ENCODE results near the gene GPR162.

The GPR162 gene

DNA sequence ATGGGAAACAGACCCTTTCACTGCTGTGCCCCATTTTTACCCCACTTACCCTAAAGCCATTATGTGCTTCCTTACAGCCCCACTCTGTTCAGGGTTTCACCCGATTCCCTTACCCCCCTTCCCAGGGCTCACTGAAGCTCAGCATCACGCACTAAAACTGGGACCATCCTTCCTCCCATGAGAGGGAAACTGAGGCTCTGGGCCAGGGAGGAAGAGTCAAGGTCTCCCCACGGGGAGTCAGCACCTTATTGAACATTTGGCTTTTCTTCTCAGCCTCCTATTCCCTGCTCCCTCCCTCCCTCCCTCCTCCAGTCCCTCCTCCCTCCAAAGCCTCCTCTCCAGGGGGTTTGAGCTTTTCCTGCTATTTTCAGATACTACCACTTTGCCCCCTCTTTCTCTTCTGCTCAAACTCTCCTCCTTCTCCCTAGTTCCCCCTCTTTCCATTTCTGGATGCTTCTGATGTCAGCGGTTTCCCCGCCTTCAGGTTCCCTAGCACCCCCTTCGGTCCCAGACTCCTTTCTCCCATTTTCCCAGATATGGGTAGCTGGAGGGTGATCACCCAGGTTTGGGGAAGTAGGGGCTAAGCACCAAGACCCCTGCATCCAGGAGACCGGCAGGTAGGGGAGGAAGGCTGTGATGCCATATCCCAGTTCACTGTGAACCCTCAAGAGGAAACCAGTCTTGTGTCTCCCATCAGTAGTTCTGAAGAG, 960 bp downstream of the GPR162 start:
- DNase-seq (ENCODE audit: low spot score) = no peak

DNA sequence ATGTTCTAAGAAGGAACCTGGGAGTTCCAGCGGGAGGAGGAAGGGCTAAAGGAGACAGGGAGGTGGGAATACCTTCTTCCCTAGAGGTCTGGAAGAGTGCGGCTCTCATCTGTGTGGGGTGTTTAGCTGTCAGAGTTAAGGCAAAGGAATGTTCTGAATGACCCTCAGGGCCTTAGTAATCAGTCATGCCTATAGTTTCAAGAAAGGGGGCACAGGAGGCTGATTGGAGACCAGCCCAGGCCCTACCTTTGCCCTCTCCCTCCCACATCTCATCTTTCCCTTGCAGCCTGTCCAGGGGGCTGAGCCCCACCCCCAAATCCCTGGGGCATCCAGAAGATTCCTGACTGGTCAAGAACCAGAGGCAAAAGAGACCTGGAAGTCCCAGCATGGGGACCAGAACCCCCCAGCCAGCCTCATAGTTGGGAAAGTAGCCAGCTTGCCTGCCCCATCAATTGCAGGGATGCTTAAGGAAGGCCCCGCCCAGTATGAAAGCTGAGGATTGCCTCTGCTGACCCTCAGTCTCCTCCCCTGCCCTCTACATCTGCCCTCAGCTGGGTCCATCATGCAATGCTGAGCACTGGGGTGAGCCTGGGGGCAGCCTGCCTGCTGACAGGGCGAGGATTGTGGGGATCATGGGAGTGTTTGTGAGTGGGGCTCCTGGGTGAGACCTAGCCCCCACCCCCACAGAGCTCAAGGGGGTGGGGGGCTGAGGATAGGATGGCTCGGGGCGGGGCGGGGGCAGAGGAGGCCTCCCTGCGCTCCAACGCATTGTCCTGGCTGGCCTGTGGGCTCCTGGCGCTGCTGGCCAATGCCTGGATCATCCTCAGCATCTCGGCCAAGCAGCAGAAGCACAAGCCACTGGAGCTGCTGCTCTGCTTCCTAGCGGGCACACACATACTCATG, 1.8 kb downstream of the GPR162 start:
- DNase-seq (ENCODE audit: low spot score) = no peak

DNA sequence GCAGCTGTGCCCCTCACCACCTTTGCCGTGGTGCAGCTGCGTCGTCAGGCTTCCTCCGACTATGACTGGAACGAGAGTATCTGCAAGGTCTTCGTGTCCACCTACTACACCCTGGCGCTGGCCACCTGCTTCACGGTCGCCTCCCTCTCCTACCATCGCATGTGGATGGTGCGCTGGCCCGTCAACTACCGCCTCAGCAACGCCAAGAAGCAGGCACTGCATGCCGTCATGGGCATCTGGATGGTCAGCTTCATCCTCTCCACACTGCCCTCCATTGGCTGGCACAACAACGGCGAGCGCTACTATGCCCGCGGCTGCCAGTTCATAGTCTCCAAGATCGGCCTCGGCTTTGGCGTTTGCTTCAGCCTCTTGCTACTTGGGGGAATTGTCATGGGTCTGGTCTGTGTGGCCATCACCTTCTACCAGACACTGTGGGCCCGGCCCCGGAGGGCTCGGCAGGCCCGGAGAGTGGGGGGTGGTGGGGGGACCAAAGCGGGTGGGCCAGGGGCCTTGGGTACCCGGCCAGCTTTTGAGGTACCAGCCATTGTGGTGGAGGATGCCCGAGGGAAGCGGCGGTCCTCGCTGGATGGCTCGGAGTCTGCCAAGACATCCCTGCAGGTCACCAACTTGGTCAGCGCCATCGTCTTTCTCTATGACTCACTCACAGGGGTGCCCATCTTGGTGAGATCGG, 2.6 kb downstream of the GPR162 start:
- no peak for DNase-seq (ENCODE audit: low spot score)

DNA sequence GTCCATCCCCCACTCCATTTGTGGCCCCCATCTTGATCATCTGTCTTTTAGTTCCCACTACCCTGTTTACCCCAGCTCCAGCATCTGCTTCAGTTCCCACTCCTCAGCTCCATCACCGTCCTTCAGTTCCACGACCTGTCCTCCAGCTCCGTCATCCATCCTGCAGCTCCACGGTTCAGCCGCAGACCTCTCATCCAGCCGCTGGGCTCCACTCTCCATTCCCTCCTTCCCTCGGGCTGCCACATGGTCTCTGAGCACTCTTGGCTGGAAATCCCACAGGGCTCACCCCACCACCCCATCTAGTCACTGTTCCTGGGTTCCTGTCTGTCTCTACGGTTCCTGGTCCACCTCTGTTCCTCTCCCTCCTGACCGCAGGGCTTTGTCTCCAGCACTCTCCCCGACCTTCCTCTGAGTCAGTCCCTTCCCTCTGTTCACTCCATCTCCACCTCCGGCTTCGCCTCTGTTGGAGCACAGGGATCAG, 3.3 kb downstream of the GPR162 start:
- no peak for DNase-seq (ENCODE audit: low spot score)

DNA sequence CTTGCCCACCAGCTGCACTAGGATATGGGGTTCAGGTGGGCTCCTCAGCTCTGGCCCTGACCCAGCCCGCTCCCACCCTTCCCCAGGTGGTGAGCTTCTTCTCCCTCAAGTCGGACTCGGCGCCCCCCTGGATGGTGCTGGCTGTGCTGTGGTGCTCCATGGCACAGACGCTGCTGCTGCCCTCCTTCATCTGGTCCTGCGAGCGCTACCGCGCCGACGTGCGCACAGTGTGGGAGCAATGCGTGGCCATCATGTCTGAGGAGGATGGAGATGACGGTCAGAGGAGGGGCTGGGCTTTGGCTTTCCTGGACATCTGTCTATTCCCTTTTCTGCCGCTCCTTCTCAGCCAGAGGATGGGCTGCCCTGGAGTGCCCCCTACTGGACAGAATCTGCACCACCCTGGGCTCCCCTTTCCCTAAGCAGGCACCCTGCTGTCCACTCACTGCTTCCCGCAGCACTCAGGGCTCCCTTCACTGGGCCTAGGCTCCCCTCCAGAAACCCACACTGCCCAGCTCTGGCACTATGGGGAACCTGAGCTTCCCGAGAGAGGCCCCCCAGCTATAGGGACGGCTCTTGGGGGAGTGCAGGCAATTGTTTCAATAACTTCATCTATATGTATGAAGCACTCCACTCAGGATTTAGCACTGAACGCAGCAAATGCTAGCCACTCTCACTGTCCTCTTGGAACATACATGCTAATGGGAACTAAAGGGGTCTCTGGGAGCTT, 3.9 kb downstream of the GPR162 start:
- peak; percentile 82 for DNase-seq (ENCODE audit: low spot score)

DNA sequence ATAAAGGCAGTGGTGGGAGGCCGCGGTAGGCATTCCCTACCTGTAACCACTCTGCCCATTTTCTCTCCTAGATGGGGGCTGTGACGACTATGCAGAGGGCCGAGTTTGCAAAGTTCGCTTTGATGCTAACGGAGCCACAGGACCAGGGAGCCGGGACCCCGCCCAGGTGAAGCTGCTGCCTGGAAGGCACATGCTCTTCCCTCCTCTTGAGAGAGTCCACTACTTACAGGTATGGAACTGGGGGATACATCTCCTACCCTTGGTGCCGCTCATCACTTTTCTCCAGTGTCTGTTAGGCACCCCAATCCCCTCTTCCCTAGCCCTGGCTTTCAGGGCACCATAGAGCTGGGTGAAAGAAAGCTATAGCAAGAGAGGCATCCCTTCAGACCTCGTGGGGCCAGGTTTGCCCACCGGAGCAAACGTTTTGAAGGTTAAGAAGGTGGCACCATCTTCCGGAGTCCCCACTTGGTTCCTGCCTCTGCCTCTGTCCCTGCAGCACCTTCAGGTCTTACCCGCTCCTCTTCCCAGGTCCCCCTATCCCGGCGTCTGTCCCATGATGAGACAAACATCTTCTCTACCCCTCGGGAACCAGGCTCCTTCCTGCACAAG, 4.6 kb downstream of the GPR162 start:
- no peak for DNase-seq (ENCODE audit: low spot score)

DNA sequence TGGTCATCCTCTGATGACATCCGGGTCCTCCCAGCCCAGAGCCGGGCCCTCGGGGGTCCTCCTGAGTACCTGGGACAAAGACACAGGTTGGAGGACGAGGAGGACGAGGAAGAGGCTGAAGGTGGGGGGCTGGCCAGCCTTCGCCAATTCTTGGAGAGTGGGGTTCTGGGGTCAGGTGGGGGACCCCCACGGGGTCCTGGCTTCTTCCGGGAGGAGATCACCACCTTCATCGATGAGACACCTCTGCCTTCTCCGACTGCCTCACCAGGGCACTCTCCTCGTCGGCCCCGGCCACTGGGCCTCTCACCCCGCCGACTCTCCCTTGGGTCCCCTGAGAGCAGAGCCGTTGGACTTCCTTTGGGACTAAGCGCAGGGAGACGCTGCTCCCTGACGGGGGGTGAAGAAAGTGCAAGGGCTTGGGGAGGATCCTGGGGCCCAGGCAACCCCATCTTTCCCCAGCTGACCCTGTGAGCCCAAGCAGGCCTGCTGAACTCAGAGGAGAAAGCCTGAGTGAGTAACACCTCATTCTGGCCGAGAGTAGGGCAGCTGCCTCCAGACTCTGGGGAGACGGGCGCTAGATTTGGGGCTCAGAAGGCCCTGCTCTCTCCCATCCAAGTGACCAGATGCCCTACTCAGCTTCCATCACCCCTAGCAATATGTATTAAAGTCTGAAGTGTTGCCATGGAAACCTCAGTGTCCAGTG, 5.3 kb downstream of the GPR162 start:
- DNase-seq (ENCODE audit: low spot score) = no peak

DNA sequence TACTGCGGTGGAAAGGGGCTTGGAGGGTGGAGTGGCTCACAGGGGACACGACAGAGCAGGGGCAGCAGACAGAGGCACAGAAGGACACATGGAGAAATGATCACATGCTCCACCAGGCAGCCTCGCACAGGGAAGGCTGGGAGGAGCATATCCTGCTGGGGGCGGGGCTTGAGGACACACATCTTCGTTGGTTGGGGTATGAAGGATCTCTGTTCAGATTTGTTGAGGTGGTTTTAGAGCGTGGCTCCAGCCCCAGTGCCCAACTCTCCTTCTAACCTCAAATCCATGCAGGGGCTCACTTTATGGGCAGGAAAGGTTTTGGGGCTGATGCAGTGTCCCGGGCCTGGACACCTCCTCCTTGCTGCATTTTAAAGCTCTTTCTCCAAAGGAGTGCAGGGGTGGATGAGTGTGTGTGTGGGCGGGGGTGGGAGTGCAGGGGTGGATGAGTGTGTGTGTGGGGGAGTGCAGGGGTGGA, 5.9 kb downstream of the GPR162 start:
- DNase-seq (ENCODE audit: low spot score) = peak; percentile 89

DNA sequence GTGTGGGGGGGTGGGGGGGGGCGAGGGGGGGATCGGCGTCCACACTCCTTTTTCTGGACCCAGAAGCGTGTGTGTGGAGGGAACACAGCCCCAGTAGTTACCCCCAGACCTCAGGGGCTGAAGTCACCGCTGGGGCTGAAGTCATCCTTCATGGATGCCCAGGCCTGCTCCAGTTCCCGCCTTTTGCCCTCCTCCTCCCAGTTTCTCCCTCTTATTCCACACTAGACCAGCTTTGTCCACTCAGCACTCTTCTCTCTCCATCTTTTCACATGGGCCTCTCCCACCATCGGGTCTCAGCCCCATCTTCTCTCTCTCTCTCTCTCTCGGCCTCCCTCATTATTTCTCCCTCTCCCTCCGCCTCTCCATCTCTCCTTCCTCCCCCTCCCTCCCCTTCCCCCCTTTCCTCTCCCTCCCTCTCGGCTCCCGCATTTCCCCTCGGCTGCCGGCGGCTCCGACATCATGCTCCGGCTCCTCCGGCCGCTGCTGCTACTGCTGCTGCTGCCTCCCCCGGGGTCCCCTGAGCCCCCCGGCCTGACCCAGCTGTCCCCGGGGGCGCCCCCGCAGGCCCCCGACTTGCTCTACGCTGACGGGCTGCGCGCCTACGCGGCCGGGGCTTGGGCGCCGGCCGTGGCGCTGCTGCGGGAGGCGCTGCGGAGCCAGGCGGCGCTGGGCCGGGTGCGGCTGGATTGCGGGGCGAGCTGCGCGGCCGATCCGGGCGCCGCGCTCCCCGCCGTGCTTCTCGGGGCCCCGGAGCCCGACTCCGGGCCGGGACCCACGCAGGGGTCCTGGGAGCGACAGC, 6.6 kb downstream of the GPR162 start, which contains the start of gene P3H3:
P3H3 (plus strand) TSS at position 426 of the 799 bp plus-strand sequence; CDS start at position 460, 34 bp downstream.
- DNase-seq (ENCODE audit: low spot score) = peak; percentile 72

DNA sequence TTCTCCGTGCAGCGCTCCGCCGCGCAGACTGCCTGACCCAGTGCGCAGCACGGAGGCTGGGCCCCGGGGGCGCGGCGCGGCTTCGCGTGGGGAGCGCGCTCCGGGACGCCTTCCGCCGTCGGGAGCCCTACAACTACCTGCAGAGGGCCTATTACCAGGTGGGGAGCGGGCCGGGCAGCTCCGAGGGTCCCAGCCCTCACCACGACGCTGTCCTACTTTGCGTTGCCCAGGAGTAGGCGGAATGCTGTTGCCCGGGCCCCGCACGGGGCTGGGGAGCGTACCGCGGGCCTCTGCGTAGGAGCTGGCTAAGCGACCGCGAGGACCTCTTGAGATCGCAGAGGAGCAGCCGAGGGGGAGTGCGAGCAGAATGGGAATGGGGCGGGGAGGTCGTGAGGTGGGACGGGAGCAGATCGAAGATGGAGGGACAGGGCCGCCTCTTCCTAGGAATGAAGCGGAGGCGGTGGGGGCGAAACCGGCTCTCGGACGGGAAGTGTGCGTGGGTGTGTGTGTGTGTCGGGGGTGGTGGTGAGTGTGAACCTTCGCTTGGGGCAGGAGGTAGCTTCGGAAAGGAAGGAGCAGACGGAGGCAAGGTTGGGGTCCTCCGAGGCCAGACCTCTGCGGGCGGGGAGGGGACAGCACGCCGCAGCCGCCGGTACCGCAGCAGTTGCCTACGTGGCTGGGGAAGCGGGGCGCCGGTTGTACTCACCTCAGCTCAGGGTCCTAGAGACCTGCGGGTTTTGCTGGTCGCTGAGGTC, 7.3 kb downstream of the GPR162 start:
- DNase-seq (ENCODE audit: low spot score) = peak; percentile 72

DNA sequence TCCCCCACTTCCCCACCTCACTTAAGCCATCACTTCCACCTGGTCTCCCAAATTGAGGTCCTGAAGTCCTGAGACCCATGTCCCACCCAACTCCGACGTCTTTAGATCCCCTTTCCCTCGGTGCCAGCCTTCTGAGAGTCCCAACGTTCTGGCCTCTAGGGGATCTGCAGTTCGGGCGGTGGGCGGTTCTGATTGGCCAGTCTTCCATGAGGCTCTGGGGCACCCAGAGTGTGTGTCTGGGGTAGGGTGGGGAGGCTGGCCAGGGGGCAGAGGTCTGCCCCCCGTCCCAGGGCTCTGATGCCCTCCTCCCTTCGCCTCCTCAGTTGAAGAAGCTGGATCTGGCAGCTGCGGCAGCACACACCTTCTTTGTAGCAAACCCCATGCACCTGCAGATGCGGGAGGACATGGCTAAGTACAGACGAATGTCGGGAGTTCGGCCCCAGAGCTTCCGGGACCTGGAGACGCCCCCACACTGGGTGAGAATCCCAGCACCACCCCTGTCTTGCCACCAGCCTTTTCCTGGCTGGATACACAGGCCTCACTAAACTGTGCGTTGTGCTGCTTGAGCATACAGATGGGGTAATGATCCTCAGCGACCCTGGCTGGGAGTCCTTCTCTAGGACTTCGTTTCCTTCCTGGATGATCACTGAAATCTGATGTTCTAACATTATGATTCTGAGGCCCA, 8.1 kb downstream of the GPR162 start:
- peak; percentile 76 for DNase-seq (ENCODE audit: low spot score)

DNA sequence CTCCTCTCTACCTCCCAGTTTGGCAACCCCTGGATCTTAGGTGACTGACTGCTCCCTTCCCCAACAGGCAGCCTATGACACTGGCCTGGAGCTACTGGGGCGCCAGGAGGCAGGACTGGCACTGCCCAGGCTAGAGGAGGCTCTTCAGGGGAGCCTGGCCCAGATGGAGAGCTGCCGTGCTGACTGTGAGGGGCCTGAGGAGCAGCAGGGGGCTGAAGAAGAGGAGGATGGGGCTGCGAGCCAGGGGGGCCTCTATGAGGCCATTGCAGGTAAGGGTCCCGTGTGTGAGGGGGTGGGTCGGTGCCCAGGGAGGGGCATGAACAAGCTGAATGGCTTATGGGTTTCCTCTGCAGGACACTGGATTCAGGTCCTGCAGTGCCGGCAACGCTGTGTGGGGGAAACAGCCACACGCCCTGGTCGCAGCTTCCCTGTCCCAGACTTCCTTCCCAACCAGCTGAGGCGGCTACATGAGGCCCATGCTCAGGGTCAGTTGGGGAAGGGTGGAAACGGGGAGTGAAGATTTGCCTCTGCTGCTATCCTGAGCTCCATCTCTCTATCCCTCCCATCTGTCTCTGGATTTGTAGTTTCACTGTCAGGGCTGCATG, 8.8 kb downstream of the GPR162 start:
- DNase-seq (ENCODE audit: low spot score) = no peak

DNA sequence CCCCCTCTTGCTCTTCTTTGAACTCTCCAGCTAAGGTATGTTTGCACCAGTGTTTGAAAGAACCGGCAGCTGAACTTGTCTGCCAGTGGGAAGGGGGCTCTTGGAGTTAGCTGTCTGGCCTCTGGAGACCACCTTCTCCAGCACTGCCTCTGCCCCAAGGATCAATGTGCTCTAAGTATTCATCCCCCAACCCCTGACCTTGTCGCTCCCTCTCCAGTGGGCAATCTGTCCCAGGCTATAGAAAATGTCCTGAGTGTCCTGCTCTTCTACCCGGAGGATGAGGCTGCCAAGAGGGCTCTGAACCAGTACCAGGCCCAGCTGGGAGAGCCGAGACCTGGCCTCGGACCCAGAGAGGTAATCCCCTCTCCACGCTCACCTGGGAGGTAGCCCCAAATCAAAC, 9.4 kb downstream of the GPR162 start:
- no peak for DNase-seq (ENCODE audit: low spot score)

DNA sequence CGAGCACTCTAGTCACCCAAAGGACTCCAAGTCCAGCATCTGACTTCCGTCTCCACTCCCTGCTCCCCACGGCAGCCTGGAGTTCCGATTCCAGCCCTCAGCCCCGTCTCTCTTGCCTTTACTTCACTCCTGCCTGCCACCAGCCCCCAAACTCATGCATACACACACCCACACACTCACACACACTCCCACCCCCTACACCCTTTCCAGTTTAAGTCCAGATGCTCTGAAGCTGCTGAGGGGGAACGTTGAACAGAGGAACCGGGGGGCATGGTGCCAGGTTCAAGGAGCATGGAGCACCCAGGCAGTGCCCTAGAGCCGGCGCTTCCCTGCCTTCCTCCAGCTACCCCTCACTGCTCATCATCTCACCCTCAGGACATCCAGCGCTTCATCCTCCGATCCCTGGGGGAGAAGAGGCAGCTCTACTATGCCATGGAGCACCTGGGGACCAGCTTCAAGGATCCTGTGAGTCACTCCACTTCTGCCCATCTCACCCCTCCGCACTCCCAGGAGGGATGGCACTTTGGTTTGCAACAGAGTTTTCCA, 9.9 kb downstream of the GPR162 start:
- DNase-seq (ENCODE audit: low spot score) = no peak

DNA sequence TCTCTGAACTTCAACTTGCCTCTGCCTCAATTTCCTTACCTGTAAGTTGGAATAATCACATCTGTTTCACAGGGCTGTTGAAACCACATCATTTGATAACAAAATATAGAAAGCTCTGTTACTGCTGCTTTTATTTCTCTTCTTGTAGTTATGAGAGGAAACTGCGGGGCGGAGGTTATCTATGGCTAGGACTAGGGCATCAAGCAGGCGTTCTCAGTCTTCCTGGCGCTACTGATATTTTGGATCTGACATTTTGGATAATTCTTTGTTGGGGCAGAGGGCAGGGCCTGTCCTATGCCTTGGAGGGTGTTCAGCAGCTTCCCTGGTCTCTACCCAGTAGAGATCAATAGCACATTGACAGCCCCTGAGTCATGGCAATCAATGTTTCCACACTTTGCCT, 10.5 kb downstream of the GPR162 start:
- DNase-seq (ENCODE audit: low spot score) = no peak

DNA sequence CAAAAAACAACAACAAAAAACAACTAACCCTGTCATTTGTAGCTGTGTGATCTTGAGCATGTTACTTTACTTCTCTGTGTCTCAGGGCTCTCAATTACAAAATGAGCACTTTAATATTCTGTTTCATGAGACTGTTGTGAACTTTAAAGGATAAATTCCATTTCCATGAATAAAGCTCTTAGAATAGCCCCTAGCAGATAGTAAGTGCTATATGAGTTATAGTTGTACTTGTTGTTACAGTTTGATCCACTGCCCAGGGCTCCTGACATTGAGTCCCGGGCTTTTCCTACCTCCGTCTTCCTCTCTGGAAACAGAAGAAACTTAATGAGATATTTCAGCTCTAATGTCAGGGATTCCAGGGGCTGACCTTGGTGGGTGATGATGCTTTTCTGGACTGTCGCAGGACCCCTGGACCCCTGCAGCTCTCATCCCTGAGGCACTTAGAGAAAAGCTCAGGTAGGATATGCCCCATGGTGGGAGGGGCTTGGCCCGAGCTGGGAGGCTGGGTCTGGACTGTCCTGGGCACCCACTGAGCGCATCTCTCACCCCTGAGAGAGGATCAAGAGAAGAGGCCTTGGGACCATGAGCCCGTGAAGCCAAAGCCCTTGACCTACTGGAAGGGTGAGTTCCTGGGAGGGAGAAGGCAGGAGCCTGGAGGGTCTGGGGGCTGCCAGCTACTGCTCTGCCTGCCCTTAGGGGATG, 11.7 kb downstream of the GPR162 start:
- no peak for DNase-seq (ENCODE audit: low spot score)

DNA sequence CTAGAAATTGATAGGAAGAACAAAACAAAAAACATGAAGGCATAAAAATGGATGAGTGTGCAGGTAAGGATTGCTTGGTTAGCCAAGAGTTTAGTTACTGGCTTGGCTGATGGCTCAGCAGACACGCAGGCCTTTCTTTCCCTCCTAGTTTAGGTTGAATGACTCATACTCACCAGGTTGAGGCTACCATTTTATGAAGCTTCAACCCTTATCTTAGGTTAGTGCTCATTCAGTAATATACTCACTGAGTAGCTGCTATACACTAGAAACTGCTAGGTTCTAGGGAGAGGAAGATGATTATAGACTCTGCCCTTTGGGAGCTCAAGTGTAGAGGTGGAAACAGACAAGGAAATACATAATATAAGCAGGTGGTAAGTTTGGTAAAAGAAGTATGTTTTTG, 12.6 kb downstream of the GPR162 start:
- no peak for DNase-seq (ENCODE audit: low spot score)

Measured in D341Med (cell line).